Thoracic aorta (tissue), 2 donors: Measurements from ENCODE around the gene ADARB2. TPM values are rescaled to one million over a fixed set of nuclear protein-coding genes. Genes with fewer than 3 reads are reported as not detected.

Experiments
- ATAC-seq: fragments of 150-250 bp; one replicate; pipeline ENCODE4 v1.8.0; 2017; ENCODE audit warnings: low read depth; ENCODE audit not compliant: insufficient number of reproducible peaks, low FRiP score
- DNase-seq: peaks from one replicate; pipeline ENCODE4 v3.0.0-alpha.2; 2020; ENCODE audit warnings: low spot score
- H3K27ac ChIP-seq, 2 donors: fragments of 200-600 bp; sonication (generic); 1 replicate in 1 of 2; 2 replicates in 1 of 2; pipeline ENCODE4 v1.5.1; 2016; ENCODE audit warnings: mild to moderate bottlenecking in 2 of 2, moderate library complexity in 2 of 2
- H3K27me3 ChIP-seq: fragments of 200-600 bp; sonication (generic); replicated peaks from 2 replicates; pipeline ENCODE4 v1.6.0; 2016; ENCODE audit warnings: mild to moderate bottlenecking; ENCODE audit not compliant: insufficient read depth
- H3K36me3 ChIP-seq: fragments of 200-600 bp; sonication (generic); one replicate; pipeline ENCODE4 v1.5.1; 2016
- H3K4me1 ChIP-seq, 2 donors: fragments of 200-600 bp; sonication (generic); 1 replicate in 1 of 2; 2 replicates in 1 of 2; pipeline versions ENCODE4 v1.5.1 to v1.6.0; 2016; ENCODE audit warnings: low read depth in 2 of 2, mild to moderate bottlenecking in 1 of 2; ENCODE audit not compliant: control insufficient read depth in 1 of 2
- H3K4me3 ChIP-seq: fragments of 200-600 bp; sonication (generic); 2 replicates; pipeline ENCODE4 v1.5.1; 2016; ENCODE audit warnings: mild to moderate bottlenecking
- H3K9me3 ChIP-seq: fragments of 200-600 bp; sonication (generic); 2 replicates; pipeline ENCODE4 v1.5.1; 2016
- total RNA-seq, 2 donors: library from RNA; depleted of rRNA; stranded (reverse); fragments of >200 nt; gene quantifications; one replicate each; pipeline versions ENCODE4 v1.1.0 to v1.2.3, GENCODE V29; 2016
- TF ChIP-seq, protein P1 (sequence below): fragments of 200-600 bp; sonication (generic); IDR thresholded peaks from one replicate; pipeline ENCODE4 v1.5.1; 2019; ENCODE audit warnings: antibody characterized with exemption

Gene ADARB2
- total RNA-seq, 2 donors from 2014 or later: 0.71 to 3.1 TPM

- TF ChIP-seq, protein P1, sequence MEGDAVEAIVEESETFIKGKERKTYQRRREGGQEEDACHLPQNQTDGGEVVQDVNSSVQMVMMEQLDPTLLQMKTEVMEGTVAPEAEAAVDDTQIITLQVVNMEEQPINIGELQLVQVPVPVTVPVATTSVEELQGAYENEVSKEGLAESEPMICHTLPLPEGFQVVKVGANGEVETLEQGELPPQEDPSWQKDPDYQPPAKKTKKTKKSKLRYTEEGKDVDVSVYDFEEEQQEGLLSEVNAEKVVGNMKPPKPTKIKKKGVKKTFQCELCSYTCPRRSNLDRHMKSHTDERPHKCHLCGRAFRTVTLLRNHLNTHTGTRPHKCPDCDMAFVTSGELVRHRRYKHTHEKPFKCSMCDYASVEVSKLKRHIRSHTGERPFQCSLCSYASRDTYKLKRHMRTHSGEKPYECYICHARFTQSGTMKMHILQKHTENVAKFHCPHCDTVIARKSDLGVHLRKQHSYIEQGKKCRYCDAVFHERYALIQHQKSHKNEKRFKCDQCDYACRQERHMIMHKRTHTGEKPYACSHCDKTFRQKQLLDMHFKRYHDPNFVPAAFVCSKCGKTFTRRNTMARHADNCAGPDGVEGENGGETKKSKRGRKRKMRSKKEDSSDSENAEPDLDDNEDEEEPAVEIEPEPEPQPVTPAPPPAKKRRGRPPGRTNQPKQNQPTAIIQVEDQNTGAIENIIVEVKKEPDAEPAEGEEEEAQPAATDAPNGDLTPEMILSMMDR: no peak
- no peak for DNase-seq
- Histone ChIP-seq H3K4me1 (no peaks in the 10 kb centered on the region), H3K4me3 (no peak overlapping the region), H3K9me3 (no peaks in the 10 kb centered on the region), H3K27ac (no peak overlapping the region), H3K27me3 (no peaks in the 10 kb centered on the region), H3K36me3 (no peaks in the 10 kb centered on the region)
- ATAC-seq: no peak
Observed at GRCh38 chr10:1600861-1601260, 136.5 kb downstream of the ADARB2 start.

DNA sequence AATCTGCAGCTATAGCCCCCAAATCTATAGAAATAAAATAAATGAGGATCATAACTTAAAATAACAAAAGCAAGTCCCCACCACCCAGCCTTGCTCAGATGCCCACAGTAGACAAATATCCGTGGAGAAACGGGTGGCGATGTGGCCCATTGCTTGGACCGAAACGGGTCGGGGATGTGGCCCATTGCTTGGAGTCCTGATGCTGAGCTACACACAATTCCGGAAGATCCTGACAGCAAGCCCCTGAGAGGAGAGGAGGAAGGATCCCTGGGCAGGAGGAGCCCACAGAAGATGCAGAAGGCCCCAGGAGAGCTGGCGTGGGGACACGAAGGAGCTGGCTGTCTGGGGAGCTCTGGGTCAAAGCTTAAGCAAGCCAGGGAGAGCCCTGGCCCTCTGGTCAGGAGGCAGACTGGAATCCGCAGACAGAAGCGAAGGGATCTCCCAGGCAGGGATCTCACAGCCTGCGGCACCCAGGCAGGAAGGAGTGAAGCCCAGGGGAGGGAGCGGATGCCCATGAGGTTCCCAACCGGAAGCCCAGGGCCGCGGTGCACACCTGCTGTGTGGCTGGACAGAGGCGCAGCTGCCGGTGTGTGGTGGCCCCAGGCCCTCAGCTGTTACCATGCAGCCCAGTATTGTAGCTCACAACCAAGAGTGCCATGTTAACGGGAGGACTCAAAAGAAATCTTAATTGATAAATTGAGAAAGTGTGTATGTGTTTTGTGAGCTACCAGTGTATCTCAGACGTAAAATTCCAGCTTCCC lies 138.8 kb downstream of the ADARB2 start:
- Histone ChIP-seq H3K27ac (no peak overlapping the region), H3K4me3 (no peak overlapping the region), H3K9me3 (no peaks in the 10 kb centered on the region), H3K27me3 (no peaks in the 10 kb centered on the region), H3K4me1 (no peaks in the 10 kb centered on the region), H3K36me3 (no peaks in the 10 kb centered on the region)
- TF ChIP-seq, protein P1: no peak
- no peak for DNase-seq
- no peak for ATAC-seq

DNA sequence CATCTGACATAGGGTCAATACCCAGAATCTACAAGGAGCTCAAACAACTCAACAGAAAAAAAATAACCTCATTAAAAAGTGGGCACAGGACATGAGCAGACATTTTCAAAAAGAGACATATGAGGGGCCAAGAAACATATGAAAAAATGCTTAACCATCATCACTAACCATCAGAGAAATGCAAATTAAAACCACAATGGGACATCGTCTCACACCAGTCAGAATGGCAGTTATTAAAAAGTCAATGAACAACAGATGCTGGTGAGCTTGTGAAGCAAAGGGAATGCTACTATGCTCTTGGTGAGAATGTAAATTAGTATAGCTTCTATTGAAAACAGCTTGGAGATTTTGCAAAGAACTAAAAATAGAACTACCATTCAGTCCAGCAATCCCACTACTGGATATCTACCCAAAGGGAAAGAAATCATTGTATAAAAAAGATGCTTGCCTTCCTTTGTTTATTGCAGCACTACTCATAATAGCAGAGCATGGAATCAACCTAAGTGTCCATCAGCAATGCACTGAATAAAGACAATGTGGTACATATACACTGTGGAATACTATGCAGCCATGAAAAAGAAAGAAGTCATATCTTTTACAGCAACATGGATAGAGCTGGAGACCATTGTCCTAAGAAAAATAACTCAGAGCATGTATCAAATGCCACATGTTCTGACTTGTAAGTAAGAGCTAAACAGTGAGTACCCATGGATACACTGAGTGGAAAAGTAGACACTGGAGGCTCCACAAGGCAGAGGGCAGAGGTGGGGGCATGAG lies 139.8 kb downstream of the ADARB2 start:
- Histone ChIP-seq H3K4me1 (no peaks in the 10 kb centered on the region), H3K4me3 (no peak overlapping the region), H3K27me3 (no peaks in the 10 kb centered on the region), H3K9me3 (no peaks in the 10 kb centered on the region), H3K36me3 (no peaks in the 10 kb centered on the region), H3K27ac (no peak overlapping the region)
- TF ChIP-seq, protein P1: no peak
- no peak for ATAC-seq
- no peak for DNase-seq

- no peaks in the 10 kb centered on the region for H3K4me1 ChIP-seq
- no peak overlapping the region for H3K27ac ChIP-seq
- H3K36me3 ChIP-seq: no peaks in the 10 kb centered on the region
- TF ChIP-seq, protein P1: no peak
- DNase-seq: no peak
- H3K9me3 ChIP-seq: no peaks in the 10 kb centered on the region
- no peaks in the 10 kb centered on the region for H3K27me3 ChIP-seq
- ATAC-seq: no peak
- no peak overlapping the region for H3K4me3 ChIP-seq
Observed at GRCh38 chr10:1596482-1597099, 140.7 kb downstream of the ADARB2 start.

DNA sequence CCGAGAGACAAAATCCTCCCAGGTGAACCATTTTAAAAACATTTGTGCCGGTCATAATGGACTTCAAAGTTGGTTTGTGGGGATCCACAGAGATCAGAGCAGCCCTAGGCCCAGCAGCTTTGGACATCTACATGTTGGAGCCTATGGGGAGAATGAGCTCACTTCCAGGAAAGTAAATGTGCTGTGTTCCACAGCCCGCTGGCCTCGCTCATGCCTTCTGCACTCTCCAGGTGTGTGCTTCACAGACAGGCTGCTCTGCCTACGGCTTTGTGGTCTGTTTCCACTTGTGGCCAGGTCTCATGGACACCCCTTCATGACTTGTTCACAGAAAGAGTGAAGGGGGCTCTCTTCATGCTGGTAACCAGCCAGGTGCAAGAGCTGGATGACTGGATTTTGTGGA lies 141.6 kb downstream of the ADARB2 start:
- no peaks in the 10 kb centered on the region for H3K4me1 ChIP-seq
- no peak for ATAC-seq
- TF ChIP-seq, protein P1: no peak
- H3K4me3 ChIP-seq: no peak overlapping the region
- no peak overlapping the region for H3K27ac ChIP-seq
- DNase-seq: no peak
- no peaks in the 10 kb centered on the region for H3K27me3 ChIP-seq
- H3K36me3 ChIP-seq: no peaks in the 10 kb centered on the region
- no peaks in the 10 kb centered on the region for H3K9me3 ChIP-seq
